Coronary artery (tissue), 2 donors: ENCODE data around the gene DSCAM.
"Not testable (repeated sequence)": the region's sequence is repeated elsewhere in the genome, so short reads cannot be mapped to it uniquely, and the experiment has no call there.

Experiments
- DNase-seq: peaks from one replicate; pipeline ENCODE4 v3.0.0-alpha.2; 2017; ENCODE audit warnings: low spot score
- H3K27ac ChIP-seq, 2 donors: fragments of 200-600 bp; sonication (generic); one replicate each; pipeline ENCODE4 v1.5.1; 2016 to 2019
- H3K4me3 ChIP-seq: fragments of 200-600 bp; sonication (generic); 2 replicates; pipeline ENCODE4 v1.5.1; 2016; ENCODE audit warnings: mild to moderate bottlenecking, moderate library complexity
- TF ChIP-seq, protein P1 (sequence below): fragments of 200-600 bp; sonication (generic); IDR thresholded peaks from one replicate; pipeline ENCODE4 v1.5.1; 2019; ENCODE audit warnings: antibody characterized with exemption

DSCAM gene

GRCh38 chr21:40047993-40048730 lies 798.8 kb downstream of the DSCAM start:
- no peak for DNase-seq
- no peak overlapping the region for H3K4me3 ChIP-seq
- H3K27ac ChIP-seq = peak overlapping the region in 1 of 2 donors; percentile 64
- TF ChIP-seq, protein P1, sequence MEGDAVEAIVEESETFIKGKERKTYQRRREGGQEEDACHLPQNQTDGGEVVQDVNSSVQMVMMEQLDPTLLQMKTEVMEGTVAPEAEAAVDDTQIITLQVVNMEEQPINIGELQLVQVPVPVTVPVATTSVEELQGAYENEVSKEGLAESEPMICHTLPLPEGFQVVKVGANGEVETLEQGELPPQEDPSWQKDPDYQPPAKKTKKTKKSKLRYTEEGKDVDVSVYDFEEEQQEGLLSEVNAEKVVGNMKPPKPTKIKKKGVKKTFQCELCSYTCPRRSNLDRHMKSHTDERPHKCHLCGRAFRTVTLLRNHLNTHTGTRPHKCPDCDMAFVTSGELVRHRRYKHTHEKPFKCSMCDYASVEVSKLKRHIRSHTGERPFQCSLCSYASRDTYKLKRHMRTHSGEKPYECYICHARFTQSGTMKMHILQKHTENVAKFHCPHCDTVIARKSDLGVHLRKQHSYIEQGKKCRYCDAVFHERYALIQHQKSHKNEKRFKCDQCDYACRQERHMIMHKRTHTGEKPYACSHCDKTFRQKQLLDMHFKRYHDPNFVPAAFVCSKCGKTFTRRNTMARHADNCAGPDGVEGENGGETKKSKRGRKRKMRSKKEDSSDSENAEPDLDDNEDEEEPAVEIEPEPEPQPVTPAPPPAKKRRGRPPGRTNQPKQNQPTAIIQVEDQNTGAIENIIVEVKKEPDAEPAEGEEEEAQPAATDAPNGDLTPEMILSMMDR = no peak

DNA sequence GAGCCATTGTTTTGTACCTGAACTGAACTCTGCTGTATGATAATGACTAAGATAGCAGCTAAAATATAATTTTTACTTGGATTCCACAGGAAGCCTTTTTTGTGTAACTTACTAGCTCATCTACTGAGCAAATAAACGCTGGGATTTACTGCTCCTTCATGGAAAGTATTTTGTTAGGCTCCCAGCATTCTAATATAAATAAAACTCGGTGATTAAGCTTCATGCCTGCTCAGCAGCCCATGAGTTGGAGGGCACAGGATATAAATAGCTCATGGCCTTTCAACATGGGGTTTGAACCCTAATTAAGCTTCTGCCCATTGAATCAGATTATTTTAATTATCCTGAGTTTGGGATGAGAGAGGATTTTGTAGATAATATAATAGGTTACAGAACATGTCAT lies 799.7 kb downstream of the DSCAM start:
- TF ChIP-seq, protein P1 = no peak
- Histone ChIP-seq H3K27ac (peak overlapping the region; percentile 14 to 64), H3K4me3 (no peak overlapping the region)
- DNase-seq = no peak

DNA sequence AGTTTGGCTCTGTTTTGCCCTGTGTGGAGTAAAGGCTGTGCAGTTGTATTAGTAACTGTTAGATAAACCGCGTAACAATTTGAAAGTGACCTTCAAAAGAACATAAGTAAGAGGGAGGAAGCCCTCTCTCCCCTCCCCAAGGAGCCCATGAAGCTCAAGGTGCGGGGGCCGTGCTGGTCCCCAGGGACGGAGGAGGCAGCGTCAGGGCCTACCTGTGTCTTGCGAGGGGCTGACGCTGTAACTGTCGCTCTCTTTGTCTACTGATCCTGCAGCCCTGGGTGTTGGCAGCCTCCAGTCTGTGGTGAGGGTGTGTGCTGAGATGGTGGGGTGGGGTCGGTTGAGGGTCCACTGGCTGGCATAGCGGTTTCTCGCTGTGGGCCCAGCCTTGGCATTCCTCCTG lies 803.1 kb downstream of the DSCAM start:
- TF ChIP-seq, protein P1 = no peak
- DNase-seq = no peak
- Histone ChIP-seq H3K27ac (no peak overlapping the region), H3K4me3 (no peak overlapping the region)

GRCh38 chr21:40043423-40043822 lies 803.5 kb downstream of the DSCAM start:
- no peak for DNase-seq
- TF ChIP-seq, protein P1 = no peak
- no peak overlapping the region for H3K27ac ChIP-seq

GRCh38 chr21:40041446-40041845 lies 805.5 kb downstream of the DSCAM start:
- H3K4me3 ChIP-seq = no peak overlapping the region
- DNase-seq = no peak
- TF ChIP-seq, protein P1 = no peak
- no peak overlapping the region for H3K27ac ChIP-seq

More at GRCh38 chr21:40043423-40043822, 803.5 kb downstream of the DSCAM start:
- H3K4me3 ChIP-seq = no peak overlapping the region

GRCh38 chr21:40033156-40033782 lies 813.7 kb downstream of the DSCAM start:
- not testable (repeated sequence) for H3K4me3 ChIP-seq, H3K27ac ChIP-seq, DNase-seq

GRCh38 chr21:40029888-40030287 lies 817.1 kb downstream of the DSCAM start:
- DNase-seq = no peak
- TF ChIP-seq, protein P1 = no peak
- Histone ChIP-seq H3K27ac (no peak overlapping the region), H3K4me3 (no peak overlapping the region)

GRCh38 chr21:40028393-40028792 lies 818.6 kb downstream of the DSCAM start:
- not testable (repeated sequence) for H3K27ac ChIP-seq, DNase-seq, H3K4me3 ChIP-seq
